ENCODE results near the gene B3GNT8. TPM values are rescaled to one million over a fixed set of nuclear protein-coding genes. Genes with fewer than 3 reads are reported as not detected.
"Not testable (repeated sequence)": the region's sequence is repeated elsewhere in the genome, so short reads cannot be mapped to it uniquely, and the experiment has no call there.

The B3GNT8 gene
- total RNA-seq: 3.9 TPM

- DNase-seq: peak; percentile 84
These were observed at the start of gene B3GNT8 for GRCh38 chr19:41426952-41427646. B3GNT8 (minus strand) TSS chr19:41427374; CDS start chr19:41426778, 596 bp downstream.

GRCh38 chr19:41476583-41476982, 49.4 kb upstream of the B3GNT8 start:
- DNase-seq: no peak

- not testable (repeated sequence) for DNase-seq
These were observed 36.4 kb upstream of the B3GNT8 start for GRCh38 chr19:41463257-41464256.

- no peak for DNase-seq
These were observed 35.3 kb upstream of the B3GNT8 start for GRCh38 chr19:41462497-41462896.

GRCh38 chr19:41457241-41457640, 30.1 kb upstream of the B3GNT8 start:
- DNase-seq: no peak

- peak; percentile 67 for DNase-seq
These were observed 29.3 kb upstream of the B3GNT8 start for GRCh38 chr19:41456342-41456918.

- no peak for DNase-seq
These were observed 28.8 kb upstream of the B3GNT8 start for GRCh38 chr19:41455936-41456335.

GRCh38 chr19:41452584-41453275, 25.6 kb upstream of the B3GNT8 start:
- no peak for DNase-seq

GRCh38 chr19:41449865-41450178, 22.6 kb upstream of the B3GNT8 start:
- no peak for DNase-seq

GRCh38 chr19:41449079-41449864, 22.1 kb upstream of the B3GNT8 start:
- peak; percentile 86 for DNase-seq

- DNase-seq: no peak
These were observed 20.7 kb upstream of the B3GNT8 start for GRCh38 chr19:41447732-41448332.

GRCh38 chr19:41445575-41445974, 18.4 kb upstream of the B3GNT8 start:
- DNase-seq: no peak

- no peak for DNase-seq
These were observed 16.8 kb upstream of the B3GNT8 start for GRCh38 chr19:41443813-41444455.

GRCh38 chr19:41442473-41443355, 15.5 kb upstream of the B3GNT8 start, which contains the start of gene ERICH4:
ERICH4 (plus strand) TSS chr19:41443156; CDS start chr19:41443170, 14 bp downstream.
- DNase-seq: no peak

GRCh38 chr19:41441321-41441945, 14.3 kb upstream of the B3GNT8 start:
- no peak for DNase-seq

- DNase-seq: peak; percentile 99
These were observed 12.5 kb upstream of the B3GNT8 start, which contains the start of gene DMAC2 for GRCh38 chr19:41439441-41440222. DMAC2 (minus strand) TSS chr19:41439912; CDS start chr19:41439899, 13 bp downstream.

GRCh38 chr19:41437944-41438574, 10.9 kb upstream of the B3GNT8 start:
- no peak for DNase-seq

GRCh38 chr19:41436674-41436951, 9.4 kb upstream of the B3GNT8 start:
- no peak for DNase-seq

Measured in tongue (tissue), 2 donors.